GM12891 (cell line): ENCODE measurements around the gene MTCL1.

ENCODE experiments used
- POLR2A ChIP-seq: IDR thresholded peaks from 2 replicates; pipeline ENCODE4 v1.6.1; 2011; ENCODE audit warnings: low read depth, low read length, control low read depth
- POLR2AphosphoS5 ChIP-seq: IDR thresholded peaks from 2 replicates; pipeline ENCODE4 v1.6.1; 2011; ENCODE audit warnings: low read depth, low read length, control low read depth
- TAF1 ChIP-seq: IDR thresholded peaks from 2 replicates; pipeline ENCODE4 v1.6.1; 2011; ENCODE audit warnings: low read depth, low read length, control low read depth

- TF ChIP-seq POLR2AphosphoS5 (no peak), POLR2A (no peak), TAF1 (no peak)
Observed at GRCh38 chr18:8779251-8779650, 73.9 kb downstream of the MTCL1 start.
